MCF 10A (cell line): ENCODE results near the gene VTCN1. TPM values are rescaled to one million over a fixed set of nuclear protein-coding genes. Genes with fewer than 3 reads are reported as not detected.
A peak's percentile ranks its signal among the peaks of the same experiment; 100 is the strongest.

Experiments used
- BruUV-seq: library from RNA; stranded (reverse); fragments of 400-500 nt; replicated peaks from 2 replicates; lab custom pipeline; 2021; lab: Mats Ljungman, UMichigan
- CTCF ChIA-PET: fragments of 300-600 bp; sonication (Branson Sonifier 250); formaldehyde crosslinking; extraction: SDS; loops from one replicate; lab custom pipeline; 2021; ENCODE audit warnings: antibody characterized with exemption, inconsistent platforms; lab: Yijun Ruan, JAX
- POLR2A ChIA-PET: fragments of 300-600, 350-650 bp; sonication (Branson Sonifier 250); formaldehyde crosslinking; extraction: SDS; loops from one replicate; lab custom pipeline; 2020; ENCODE audit warnings: antibody characterized with exemption, inconsistent platforms; lab: Yijun Ruan, JAX
- DNase-seq: peaks from one replicate; pipeline ENCODE4 v3.0.0-alpha.2; 2018; ENCODE audit not compliant: unreplicated experiment
- H3K27ac Mint-ChIP-seq: one replicate; pipeline ENCODE4 v1.8.0; 2022; ENCODE audit warnings: mild to moderate bottlenecking, low read depth, mixed read lengths; ENCODE audit not compliant: unreplicated experiment
- H3K27me3 Mint-ChIP-seq: one replicate; pipeline ENCODE4 v1.8.0; 2022; ENCODE audit warnings: mixed read lengths; ENCODE audit not compliant: insufficient read depth, unreplicated experiment
- H3K36me3 Mint-ChIP-seq: one replicate; pipeline ENCODE4 v1.8.0; 2022; ENCODE audit warnings: mild to moderate bottlenecking, moderate library complexity, mixed read lengths; ENCODE audit not compliant: insufficient read depth, unreplicated experiment
- H3K4me1 Mint-ChIP-seq: one replicate; pipeline ENCODE4 v1.8.0; 2022; ENCODE audit warnings: mixed read lengths; ENCODE audit not compliant: insufficient read depth, unreplicated experiment
- H3K4me3 Mint-ChIP-seq: one replicate; pipeline ENCODE4 v1.8.0; 2022; ENCODE audit warnings: mild to moderate bottlenecking, moderate library complexity, mixed read lengths; ENCODE audit not compliant: unreplicated experiment
- H3K9me3 Mint-ChIP-seq: one replicate; pipeline ENCODE4 v1.8.0; 2022; ENCODE audit warnings: mixed read lengths; ENCODE audit not compliant: unreplicated experiment
- CTCF ChIP-seq: fragments of 200-600 bp; IDR thresholded peaks from one replicate; pipeline ENCODE4 v1.8.0; 2022; ENCODE audit warnings: antibody characterized with exemption, mild to moderate bottlenecking; ENCODE audit not compliant: unreplicated experiment
- intact Hi-C: fragments of 100-400 bp; cut with micrococcal nuclease; formaldehyde crosslinking; loops from 2 replicates; pipeline ENCODE4 v1.14.1; 2022
- total RNA-seq: library from RNA; stranded (reverse); gene quantifications from 2 replicates; pipeline ENCODE4 v1.2.3, GENCODE V29; 2022

VTCN1 gene
- total RNA-seq, 1 experiment from 2014 or later, result not detected

- no peak overlapping the region for H3K27ac Mint-ChIP-seq
- POLR2A ChIA-PET, result interaction anchor here (1.6 to 1.9 kb wide), 3 partner anchors 52 to 83 kb away, joined by 3 to 8 read pairs (median 4); partner anchors contain the start of genes TTF2 and VTCN1
- no peak for TF ChIP-seq CTCF
- H3K4me3 Mint-ChIP-seq, result no peak overlapping the region
- DNase-seq, result no peak
- H3K9me3 Mint-ChIP-seq, result no peaks in the 10 kb centered on the region
- no TSS peak for BruUV-seq
- CTCF ChIA-PET, result interaction anchor here (0.6 to 9.1 kb wide), 22 partner anchors 9 to 368 kb away, joined by 3 to 201 read pairs (median 3); partner anchors contain the start of gene VTCN1
- H3K36me3 Mint-ChIP-seq, result no peaks in the 10 kb centered on the region
- H3K4me1 Mint-ChIP-seq, result peaks cover 11% of the 10 kb centered on the region
- intact Hi-C loops, result loop anchor here (1.0 to 10.0 kb wide), 4 partner anchors 59 to 403 kb away; partner anchors contain the start of gene MAN1A2
- H3K27me3 Mint-ChIP-seq, result no peaks in the 10 kb centered on the region
Observed at GRCh38 chr1:117127795-117128194, 82.9 kb downstream of the VTCN1 start.

- ChIA-PET POLR2A (interaction anchor here (0.7 to 1.2 kb wide), 4 partner anchors 47 to 153 kb away, joined by 3 to 4 read pairs (median 3); no protein-coding TSS in a partner anchor), CTCF (interaction anchor here (0.5 to 9.1 kb wide), 5 partner anchors 17 to 173 kb away, joined by 3 to 201 read pairs (median 4); no protein-coding TSS in a partner anchor)
- H3K9me3 Mint-ChIP-seq, result no peaks in the 10 kb centered on the region
- H3K4me3 Mint-ChIP-seq, result no peak overlapping the region
- intact Hi-C loops, result loop anchor here (10.0 kb wide), 2 partner anchors 240 to 400 kb away; partner anchors contain the start of gene MAN1A2
- peaks cover 11% of the 10 kb centered on the region for H3K4me1 Mint-ChIP-seq
- TF ChIP-seq CTCF, result no peak
- no peaks in the 10 kb centered on the region for H3K27me3 Mint-ChIP-seq
- DNase-seq, result no peak
- no TSS peak for BruUV-seq
- no peaks in the 10 kb centered on the region for H3K36me3 Mint-ChIP-seq
- H3K27ac Mint-ChIP-seq, result no peak overlapping the region
Observed at GRCh38 chr1:117124661-117125060, 86.1 kb downstream of the VTCN1 start.

GRCh38 chr1:117123274-117123673 is 87.5 kb downstream of the VTCN1 start:
- H3K4me3 Mint-ChIP-seq, result no peak overlapping the region
- H3K4me1 Mint-ChIP-seq, result peaks cover 8% of the 10 kb centered on the region
- no peaks in the 10 kb centered on the region for H3K27me3 Mint-ChIP-seq
- no peak for DNase-seq
- CTCF ChIA-PET, result interaction anchor here (0.6 to 9.1 kb wide), 7 partner anchors 12 to 777 kb away, joined by 3 to 201 read pairs (median 5); no protein-coding TSS in a partner anchor
- BruUV-seq, result no TSS peak
- no peaks in the 10 kb centered on the region for H3K9me3 Mint-ChIP-seq
- POLR2A ChIA-PET, result interaction anchor here (1.6 to 2.6 kb wide), 3 partner anchors 30 to 54 kb away, joined by 4 to 13 read pairs (median 6); no protein-coding TSS in a partner anchor
- H3K27ac Mint-ChIP-seq, result no peak overlapping the region
- TF ChIP-seq CTCF, result no peak
- no peaks in the 10 kb centered on the region for H3K36me3 Mint-ChIP-seq
- intact Hi-C loops, result loop anchor here (10.0 kb wide), 2 partner anchors 242 to 398 kb away; partner anchors contain the start of gene MAN1A2

- Mint-ChIP-seq H3K9me3 (no peaks in the 10 kb centered on the region), H3K4me3 (peak overlapping the region; percentile 84), H3K27me3 (no peaks in the 10 kb centered on the region), H3K4me1 (peaks cover under 1% of the 10 kb centered on the region), H3K36me3 (no peaks in the 10 kb centered on the region), H3K27ac (peak overlapping the region; percentile 86)
- intact Hi-C loops, result loop anchor here (1.0 to 10.0 kb wide), 3 partner anchors 162 to 398 kb away; partner anchors contain the start of gene MAN1A2
- ChIA-PET POLR2A (interaction anchor here (0.5 to 2.6 kb wide), 6 partner anchors 29 to 285 kb away, joined by 3 to 13 read pairs (median 4); no protein-coding TSS in a partner anchor), CTCF (interaction anchor here (0.6 to 9.1 kb wide), 18 partner anchors 8 to 778 kb away, joined by 3 to 201 read pairs (median 4); no protein-coding TSS in a partner anchor)
- DNase-seq, result no peak
- no peak for TF ChIP-seq CTCF
- BruUV-seq, result no TSS peak
Observed at GRCh38 chr1:117122330-117123025, 88.2 kb downstream of the VTCN1 start.
